ENCODE data around the gene IL22RA1.

IL22RA1 gene

GRCh38 chr1:24127134-24127800, 15.7 kb downstream of the IL22RA1 start:
- DNase-seq (ENCODE audit: low read depth): no peak

GRCh38 chr1:24126672-24127023, 16.3 kb downstream of the IL22RA1 start:
- H3K4me3 ChIP-seq (replicated peaks; ENCODE audit: low read depth, low read length): no peak overlapping the region
- TF ChIP-seq CTCF (IDR thresholded peaks at IDR 0.05; ENCODE audit: low read length, missing control alignments): no peak
- no peak for DNase-seq (ENCODE audit: low read depth)

More at GRCh38 chr1:24127134-24127800, 15.7 kb downstream of the IL22RA1 start:
- no peak overlapping the region for H3K4me3 ChIP-seq (replicated peaks; ENCODE audit: low read depth, low read length)
- TF ChIP-seq CTCF (IDR thresholded peaks at IDR 0.05; ENCODE audit: low read length, missing control alignments): no peak

GRCh38 chr1:24126018-24126671, 16.8 kb downstream of the IL22RA1 start:
- TF ChIP-seq CTCF (IDR thresholded peaks at IDR 0.05; ENCODE audit: low read length, missing control alignments): no peak
- no peak overlapping the region for H3K4me3 ChIP-seq (replicated peaks; ENCODE audit: low read depth, low read length)
- peak; percentile 43 for DNase-seq (ENCODE audit: low read depth)

GRCh38 chr1:24125456-24125855, 17.5 kb downstream of the IL22RA1 start:
- no peak for DNase-seq (ENCODE audit: low read depth)
- no peak for TF ChIP-seq CTCF (IDR thresholded peaks at IDR 0.05; ENCODE audit: low read length, missing control alignments)
- H3K4me3 ChIP-seq (replicated peaks; ENCODE audit: low read depth, low read length): no peak overlapping the region

- TF ChIP-seq CTCF (IDR thresholded peaks at IDR 0.05; ENCODE audit: low read length, missing control alignments): no peak
- no peak overlapping the region for H3K4me3 ChIP-seq (replicated peaks; ENCODE audit: low read depth, low read length)
- DNase-seq (ENCODE audit: low read depth): no peak
These were observed 18.0 kb downstream of the IL22RA1 start for GRCh38 chr1:24124980-24125379.

GRCh38 chr1:24123611-24124010, 19.3 kb downstream of the IL22RA1 start:
- TF ChIP-seq CTCF (IDR thresholded peaks at IDR 0.05; ENCODE audit: low read length, missing control alignments): no peak
- DNase-seq (ENCODE audit: low read depth): no peak
- H3K4me3 ChIP-seq (replicated peaks; ENCODE audit: low read depth, low read length): no peak overlapping the region

- DNase-seq (ENCODE audit: low read depth): no peak
- H3K4me3 ChIP-seq (replicated peaks; ENCODE audit: low read depth, low read length): no peak overlapping the region
- no peak for TF ChIP-seq CTCF (IDR thresholded peaks at IDR 0.05; ENCODE audit: low read length, missing control alignments)
These were observed 20.2 kb downstream of the IL22RA1 start for GRCh38 chr1:24122776-24123175.

All from fibroblast of pulmonary artery (primary cell).